Colonic mucosa (tissue), 4 donors: ENCODE measurements around the gene USP7. TPM values are rescaled to one million over a fixed set of nuclear protein-coding genes. Genes with fewer than 3 reads are reported as not detected.

Experiments
- DNase-seq: peaks from one replicate; pipeline ENCODE4 v3.0.0-alpha.2; 2020
- H3K27ac ChIP-seq: fragments of 200-600 bp; one replicate; pipeline ENCODE4 v1.8.0; 2021
- H3K27me3 ChIP-seq: fragments of 200-600 bp; one replicate; pipeline ENCODE4 v1.8.0; 2021
- H3K36me3 ChIP-seq: fragments of 200-600 bp; one replicate; pipeline ENCODE4 v1.8.0; 2021
- H3K4me1 ChIP-seq: fragments of 200-600 bp; one replicate; pipeline ENCODE4 v1.8.0; 2021; ENCODE audit warnings: mild to moderate bottlenecking
- H3K4me3 ChIP-seq: fragments of 200-600 bp; one replicate; pipeline ENCODE4 v1.8.0; 2021
- H3K9ac ChIP-seq, 2 donors: one replicate each; pipeline ENCODE4 v1.7.0; 2013; ENCODE audit warnings: control low read depth in 2 of 2, low read depth in 2 of 2, low read length in 2 of 2
- H3K9me3 ChIP-seq: fragments of 200-600 bp; one replicate; pipeline ENCODE4 v1.8.0; 2021
- CTCF ChIP-seq: fragments of 200-600 bp; IDR thresholded peaks from one replicate; pipeline ENCODE4 v1.8.0; 2022; ENCODE audit warnings: antibody characterized with exemption, mild to moderate bottlenecking
- intact Hi-C: fragments of 100-400 bp; cut with DNase I; formaldehyde crosslinking; loops from one replicate; pipeline ENCODE4 v1.14.1; 2022
- total RNA-seq, 2 donors: library from RNA; stranded (reverse); fragmentation: NEBNext Ultra II Directional in 1 of 2; extraction: Animal tissue kit (Norgen Biotek cat#: 25700) in 1 of 2; gene quantifications; one replicate each; pipeline ENCODE4 v1.2.1, GENCODE V29; 2021
- donor health status: healthy.
- donor health status: DM: no; HTN: no; CAD: no.
- donor health status: DM: no; HTN: no; CAD: no.

Gene USP7
- total RNA-seq, 2 donors from 2014 or later, result 147 to 176 TPM

- Histone ChIP-seq H3K4me3 (no peak overlapping the region), H3K9me3 (no peaks in the 10 kb centered on the region), H3K27ac (no peak overlapping the region), H3K9ac (no peak overlapping the region), H3K27me3 (no peaks in the 10 kb centered on the region), H3K36me3 (no peaks in the 10 kb centered on the region), H3K4me1 (peaks cover 4% of the 10 kb centered on the region)
- TF ChIP-seq CTCF, result no peak
- intact Hi-C loops, result loop anchor here (5.0 kb wide), 1 partner anchor 95 kb away; no protein-coding TSS in a partner anchor
- no peak for DNase-seq
Observed at GRCh38 chr16:9007177-9007794, 43.6 kb upstream of the USP7 start.

GRCh38 chr16:9004183-9004582 is 40.5 kb upstream of the USP7 start:
- Histone ChIP-seq H3K4me3 (no peak overlapping the region), H3K36me3 (no peaks in the 10 kb centered on the region), H3K9me3 (no peaks in the 10 kb centered on the region), H3K27ac (peak overlapping the region; percentile 75), H3K9ac (peak overlapping the region in 1 of 2 donors; percentile 58), H3K27me3 (no peaks in the 10 kb centered on the region), H3K4me1 (peaks cover 4% of the 10 kb centered on the region)
- no peak for DNase-seq
- intact Hi-C loops, result no loop called here
- TF ChIP-seq CTCF, result no peak

- no peak overlapping the region for H3K4me3 ChIP-seq
- H3K36me3 ChIP-seq, result no peaks in the 10 kb centered on the region
- peaks cover 4% of the 10 kb centered on the region for H3K4me1 ChIP-seq
- peak overlapping the region in 1 of 2 donors; percentile 58 for H3K9ac ChIP-seq
- no peaks in the 10 kb centered on the region for H3K27me3 ChIP-seq
- TF ChIP-seq CTCF, result no peak
- peak overlapping the region; percentile 75 for H3K27ac ChIP-seq
- intact Hi-C loops, result no loop called here
- no peaks in the 10 kb centered on the region for H3K9me3 ChIP-seq
- DNase-seq, result no peak
Observed at GRCh38 chr16:9003763-9004162, 40.1 kb upstream of the USP7 start.

GRCh38 chr16:9003322-9003721 is 39.6 kb upstream of the USP7 start:
- TF ChIP-seq CTCF, result no peak
- Histone ChIP-seq H3K4me1 (peaks cover under 1% of the 10 kb centered on the region), H3K9me3 (no peaks in the 10 kb centered on the region), H3K27me3 (no peaks in the 10 kb centered on the region), H3K36me3 (no peaks in the 10 kb centered on the region), H3K4me3 (no peak overlapping the region), H3K9ac (peak overlapping the region in 1 of 2 donors; percentile 58), H3K27ac (peak overlapping the region; percentile 75)
- peak; percentile 88 for DNase-seq
- intact Hi-C loops, result no loop called here

GRCh38 chr16:9002042-9002441 is 38.3 kb upstream of the USP7 start:
- H3K4me3 ChIP-seq, result no peak overlapping the region
- no peak for DNase-seq
- no peaks in the 10 kb centered on the region for H3K9me3 ChIP-seq
- TF ChIP-seq CTCF, result no peak
- no peaks in the 10 kb centered on the region for H3K4me1 ChIP-seq
- H3K27me3 ChIP-seq, result no peaks in the 10 kb centered on the region
- no peak overlapping the region for H3K27ac ChIP-seq
- intact Hi-C loops, result no loop called here
- no peaks in the 10 kb centered on the region for H3K36me3 ChIP-seq
- H3K9ac ChIP-seq, result peak overlapping the region in 1 of 2 donors; percentile 26
